ENCODE measurements around the gene HEMK1.

Gene HEMK1

DNA sequence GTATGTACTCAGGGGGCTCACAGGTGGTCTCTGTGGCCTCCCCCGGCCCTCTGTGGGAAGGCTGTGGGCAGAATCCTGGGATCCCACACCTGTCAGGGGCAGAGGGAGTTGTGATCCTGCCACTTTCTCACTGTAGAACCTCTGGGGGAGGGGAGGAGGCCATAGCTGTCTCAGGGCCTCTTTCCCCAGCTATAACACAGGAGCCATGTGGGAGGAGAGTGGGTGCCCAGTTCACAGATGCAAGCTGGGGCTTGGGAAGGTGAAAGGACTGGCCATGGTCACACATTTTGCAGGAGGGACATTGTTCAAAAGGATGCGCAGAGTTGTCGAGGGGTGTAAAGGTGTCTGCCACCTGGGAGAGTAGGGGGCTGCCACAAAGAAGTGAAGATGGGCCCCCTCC, 59.3 kb downstream of the HEMK1 start:
- no peak for TF ChIP-seq Cebpa-rat (IDR thresholded peaks at IDR 0.05)
- Histone ChIP-seq H3K9ac (peak overlapping the region in 2 of 11 experiments; percentile 51 to 53; a peak in 3 of 22 replicates), H3K27me3 (no peaks in the 10 kb centered on the region), H4K20me1 (peaks cover 74 to 100% (median 99%) of the 10 kb centered on the region in 11 experiments), H3K27ac (peak overlapping the region in 4 of 11 experiments; percentile 53 to 86 (median 60); a peak in 6 of 22 replicates), H3K4me1 (peaks cover 81 to 100% (median 95%) of the 10 kb centered on the region in 10 experiments), H3K4me2 (peak overlapping the region in 6 of 11 experiments; percentile 0 to 98 (median 90); a peak in 9 of 22 replicates), H3K4me3 (no peak overlapping the region; a peak in 1 of 20 replicates), H3K36me3 (peaks cover 0 to 60% (median 28%) of the 10 kb centered on the region in 11 experiments; a peak in 17 of 22 replicates), H3K9me3 (replicated peaks in 1 of 11) (no peaks in the 10 kb centered on the region)

DNA sequence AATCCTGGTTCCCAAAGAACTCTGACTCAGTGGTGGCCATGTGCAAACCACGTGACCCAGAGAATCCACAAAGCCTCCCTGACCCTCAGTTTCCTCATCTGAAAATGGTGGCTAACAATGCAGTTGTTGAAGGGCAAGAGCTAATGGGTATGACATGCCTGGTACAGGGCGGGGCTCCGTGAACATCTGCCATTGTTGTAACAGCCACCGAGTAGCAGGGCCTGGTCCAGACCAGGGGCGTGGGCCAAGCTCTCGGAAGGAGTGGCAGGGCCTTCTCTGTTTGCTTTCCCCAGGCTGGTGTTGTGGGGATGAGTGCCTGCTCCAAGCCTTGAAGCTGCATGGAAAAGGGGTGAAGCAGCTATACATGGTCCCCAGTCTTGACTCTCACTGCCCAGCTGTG, 61.1 kb downstream of the HEMK1 start:
- H3K27ac ChIP-seq, result peak overlapping the region in 1 of 11 experiments; percentile 12; a peak in 1 of 22 replicates
- TF ChIP-seq Cebpa-rat (IDR thresholded peaks at IDR 0.05), result no peak
- no peak overlapping the region for H3K4me3 ChIP-seq
- peaks cover 7 to 71% (median 35%) of the 10 kb centered on the region in 11 experiments; a peak in 17 of 22 replicates for H3K36me3 ChIP-seq
- peaks cover 69 to 100% (median 85%) of the 10 kb centered on the region in 10 experiments for H3K4me1 ChIP-seq
- peak overlapping the region in 1 of 11 experiments; percentile 33; a peak in 2 of 22 replicates for H3K9ac ChIP-seq
- no peaks in the 10 kb centered on the region for H3K9me3 ChIP-seq (replicated peaks in 1 of 11)
- peak overlapping the region; percentile 10 to 98 (median 62) for H3K4me2 ChIP-seq
- no peaks in the 10 kb centered on the region for H3K27me3 ChIP-seq
- H4K20me1 ChIP-seq, result peaks cover 65 to 100% (median 99%) of the 10 kb centered on the region in 11 experiments

DNA sequence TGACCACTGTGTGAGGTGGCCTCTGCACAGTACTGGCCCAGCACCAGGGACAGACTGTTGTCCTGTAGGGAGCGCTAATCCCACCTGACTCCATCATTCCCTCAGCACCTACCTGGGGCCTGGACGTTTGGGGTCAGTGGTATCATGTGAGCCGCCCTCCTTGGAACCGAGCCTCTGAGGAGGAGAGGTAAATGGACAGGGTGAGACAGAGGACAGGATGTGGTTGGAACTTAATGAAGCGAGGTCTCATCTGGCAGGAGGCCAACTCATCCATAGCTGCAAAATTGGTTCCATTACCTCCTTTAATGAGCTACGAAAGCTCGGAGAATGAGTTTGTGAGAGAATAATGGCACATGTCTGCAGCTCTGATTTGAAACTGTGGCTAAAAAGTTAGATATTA, 61.6 kb downstream of the HEMK1 start:
- TF ChIP-seq Cebpa-rat (IDR thresholded peaks at IDR 0.05), result no peak
- peaks cover 66 to 100% (median 84%) of the 10 kb centered on the region in 10 experiments for H3K4me1 ChIP-seq
- peak overlapping the region; percentile 10 to 98 (median 62) for H3K4me2 ChIP-seq

DNA sequence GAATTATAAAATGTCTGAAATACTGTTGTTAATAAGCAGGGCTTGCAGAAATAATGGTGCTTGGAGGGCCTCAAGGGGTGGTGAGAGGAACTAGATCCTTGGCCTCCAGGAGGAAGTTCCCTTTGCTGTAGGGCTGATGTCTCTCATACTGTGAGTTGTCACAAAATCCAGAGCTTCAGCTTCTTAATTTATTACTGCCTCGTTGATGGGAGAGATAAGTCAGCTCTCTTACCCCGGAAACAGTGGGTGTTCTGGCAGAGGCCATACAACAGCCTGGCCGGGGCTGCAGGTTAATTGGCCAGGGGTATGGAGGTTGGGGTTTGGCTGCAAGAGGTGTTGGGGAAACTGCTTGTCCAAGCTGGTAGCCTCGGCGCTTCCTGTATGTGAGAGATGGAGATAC, 63.1 kb downstream of the HEMK1 start:
- TF ChIP-seq Cebpa-rat (IDR thresholded peaks at IDR 0.05), result no peak
- H3K36me3 ChIP-seq, result peaks cover 7 to 73% (median 36%) of the 10 kb centered on the region in 11 experiments; a peak in 16 of 22 replicates
- H3K9ac ChIP-seq, result peak overlapping the region in 1 of 11 experiments; percentile 5; a peak in 2 of 22 replicates
- peak overlapping the region; percentile 2 to 98 (median 68); a peak in 19 of 22 replicates for H3K4me2 ChIP-seq
- peaks cover 59 to 100% (median 98%) of the 10 kb centered on the region in 11 experiments for H4K20me1 ChIP-seq
- no peak overlapping the region for H3K4me3 ChIP-seq
- H3K27ac ChIP-seq, result peak overlapping the region in 9 of 11 experiments; percentile 2 to 54 (median 29); a peak in 10 of 22 replicates
- H3K4me1 ChIP-seq, result peaks cover 57 to 97% (median 80%) of the 10 kb centered on the region in 10 experiments
- no peaks in the 10 kb centered on the region for H3K9me3 ChIP-seq (replicated peaks in 1 of 11)
- no peaks in the 10 kb centered on the region for H3K27me3 ChIP-seq

More for the DNA sequence above, 61.6 kb downstream of the HEMK1 start:
- Histone ChIP-seq H3K27me3 (no peaks in the 10 kb centered on the region), H3K9me3 (replicated peaks in 1 of 11) (no peaks in the 10 kb centered on the region), H3K4me3 (no peak overlapping the region), H3K9ac (peak overlapping the region in 2 of 11 experiments; percentile 21 to 27; a peak in 2 of 22 replicates), H4K20me1 (peaks cover 62 to 100% (median 99%) of the 10 kb centered on the region in 11 experiments), H3K27ac (peak overlapping the region in 1 of 11 experiments; percentile 12; a peak in 1 of 22 replicates), H3K36me3 (peaks cover 7 to 73% (median 36%) of the 10 kb centered on the region in 11 experiments; a peak in 17 of 22 replicates)

DNA sequence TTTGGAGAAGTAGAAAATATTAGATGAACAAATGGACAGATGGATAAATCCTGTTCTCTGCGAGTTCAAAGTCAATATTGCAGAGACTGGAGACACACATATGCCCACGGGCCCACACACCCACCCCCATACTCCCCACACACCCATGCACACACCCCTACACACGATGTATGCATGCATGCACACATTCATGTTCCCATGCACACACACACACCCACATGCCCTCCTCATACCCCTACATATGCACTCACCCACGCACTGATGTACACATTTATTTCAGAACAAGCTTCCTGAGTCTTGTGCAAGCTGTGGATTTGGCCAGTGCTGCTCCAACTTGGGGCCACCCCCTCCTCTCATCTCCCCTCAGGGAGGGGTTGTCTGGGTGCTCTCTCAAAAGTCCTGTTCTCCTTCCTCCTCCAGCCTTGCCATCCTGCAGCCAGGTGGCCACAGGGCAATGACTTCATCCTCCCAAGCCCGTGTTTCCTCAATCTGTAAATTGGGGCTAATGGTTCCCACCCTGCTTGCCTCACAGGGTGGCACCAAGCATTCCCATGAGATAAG, 64.0 kb downstream of the HEMK1 start:
- Histone ChIP-seq H3K4me1 (peaks cover 50 to 94% (median 71%) of the 10 kb centered on the region in 10 experiments), H3K9me3 (replicated peaks in 1 of 11) (no peaks in the 10 kb centered on the region), H3K4me2 (peak overlapping the region; percentile 16 to 98 (median 68); a peak in 21 of 22 replicates), H3K27me3 (no peaks in the 10 kb centered on the region), H3K9ac (peak overlapping the region in 3 of 11 experiments; percentile 24 to 60 (median 30); a peak in 2 of 22 replicates), H3K4me3 (no peak overlapping the region; a peak in 1 of 20 replicates), H4K20me1 (peaks cover 60 to 100% (median 98%) of the 10 kb centered on the region in 11 experiments), H3K36me3 (peaks cover 7 to 81% (median 30%) of the 10 kb centered on the region in 11 experiments; a peak in 16 of 22 replicates), H3K27ac (peak overlapping the region in 6 of 11 experiments; percentile 2 to 55 (median 40); a peak in 8 of 22 replicates)
- TF ChIP-seq Cebpa-rat (IDR thresholded peaks at IDR 0.05), result no peak; a peak in 1 of 22 replicates

DNA sequence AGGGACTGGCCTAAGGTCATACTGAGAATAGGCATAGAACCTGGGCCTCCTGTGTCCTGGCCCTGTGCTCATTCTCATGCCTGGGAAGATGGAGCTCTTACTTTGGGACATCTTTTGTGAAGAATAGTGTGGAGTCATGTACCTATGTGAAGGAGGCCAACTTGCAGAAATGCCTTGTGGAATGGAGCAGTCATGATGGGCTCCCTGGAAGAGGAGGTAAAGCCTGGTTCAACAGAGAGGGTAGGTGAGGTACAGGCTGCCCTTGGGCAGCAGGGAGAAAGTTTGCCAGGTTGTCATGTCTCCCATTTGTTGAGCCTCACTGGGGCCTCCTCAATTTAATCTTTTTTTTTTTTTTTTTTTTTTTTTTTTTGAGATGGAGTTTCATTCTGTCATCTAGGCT, 65.7 kb downstream of the HEMK1 start:
- no peak for TF ChIP-seq Cebpa-rat (IDR thresholded peaks at IDR 0.05)
- no peak overlapping the region for H3K4me3 ChIP-seq
- peaks cover 47 to 79% (median 60%) of the 10 kb centered on the region in 10 experiments for H3K4me1 ChIP-seq
- H3K27me3 ChIP-seq, result no peaks in the 10 kb centered on the region
- peaks cover 6 to 82% (median 33%) of the 10 kb centered on the region in 11 experiments; a peak in 18 of 22 replicates for H3K36me3 ChIP-seq
- peak overlapping the region in 2 of 11 experiments; percentile 18 to 45; a peak in 3 of 22 replicates for H3K4me2 ChIP-seq
- peaks cover 73 to 100% (median 99%) of the 10 kb centered on the region in 11 experiments for H4K20me1 ChIP-seq
- H3K9me3 ChIP-seq (replicated peaks in 1 of 11), result no peaks in the 10 kb centered on the region
- no peak overlapping the region for H3K27ac ChIP-seq
- H3K9ac ChIP-seq, result no peak overlapping the region

DNA sequence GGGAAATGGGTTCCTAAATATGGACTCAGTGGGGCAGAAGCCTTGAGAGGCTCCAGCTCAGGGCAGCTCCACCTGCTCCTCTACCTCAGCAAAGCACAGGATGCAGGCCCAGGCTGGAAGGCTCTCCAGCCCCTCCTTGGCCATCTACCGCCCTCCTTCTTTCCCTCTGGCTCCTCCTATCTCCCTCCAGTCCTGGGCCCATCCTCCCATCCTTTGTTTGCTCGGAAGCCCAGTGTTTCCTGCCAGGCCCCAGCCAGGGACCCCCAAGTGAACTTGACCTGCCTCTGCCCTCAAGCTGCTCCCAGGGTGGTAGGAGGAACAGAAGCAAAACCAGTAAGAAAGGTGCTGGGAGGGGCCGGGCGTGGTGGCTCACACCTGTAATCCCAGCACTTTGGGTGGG, 67.7 kb downstream of the HEMK1 start:
- no peaks in the 10 kb centered on the region for H3K27me3 ChIP-seq
- H3K4me2 ChIP-seq, result peak overlapping the region in 3 of 11 experiments; percentile 8 to 45 (median 23); a peak in 2 of 22 replicates
- H3K27ac ChIP-seq, result no peak overlapping the region
- H3K4me3 ChIP-seq, result no peak overlapping the region
- H3K4me1 ChIP-seq, result peaks cover 29 to 59% (median 41%) of the 10 kb centered on the region in 10 experiments
- H3K36me3 ChIP-seq, result peaks cover 25 to 82% (median 43%) of the 10 kb centered on the region in 11 experiments; a peak in 21 of 22 replicates
- TF ChIP-seq Cebpa-rat (IDR thresholded peaks at IDR 0.05), result no peak
- H3K9me3 ChIP-seq (replicated peaks in 1 of 11), result no peaks in the 10 kb centered on the region
- peaks cover 58 to 100% (median 95%) of the 10 kb centered on the region in 11 experiments for H4K20me1 ChIP-seq
- H3K9ac ChIP-seq, result peak overlapping the region in 1 of 11 experiments; percentile 45; a peak in 1 of 22 replicates

DNA sequence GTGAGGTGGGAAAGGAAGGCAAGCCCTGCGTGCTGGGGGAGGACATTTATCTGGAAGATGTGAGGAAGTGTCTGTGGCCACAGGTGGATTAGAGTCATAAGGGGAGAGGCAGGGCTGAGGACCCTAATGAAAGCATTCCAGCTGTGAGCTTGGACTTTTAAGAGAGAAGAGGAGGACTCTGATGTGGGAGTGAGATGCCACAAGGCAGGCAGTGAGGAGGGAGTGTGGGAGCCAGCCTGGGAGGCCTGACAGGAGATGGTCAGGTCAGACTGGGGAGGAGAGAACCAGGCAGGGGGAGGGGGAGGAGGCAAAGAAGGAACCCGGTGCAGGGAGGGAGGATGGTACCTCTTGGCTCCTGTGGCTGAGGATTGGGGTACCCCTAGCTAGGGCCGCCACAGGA, 68.6 kb downstream of the HEMK1 start:
- no peaks in the 10 kb centered on the region for H3K27me3 ChIP-seq
- TF ChIP-seq Cebpa-rat (IDR thresholded peaks at IDR 0.05), result no peak
- no peak overlapping the region; a peak in 1 of 22 replicates for H3K9ac ChIP-seq
- peaks cover 20 to 50% (median 31%) of the 10 kb centered on the region in 10 experiments for H3K4me1 ChIP-seq
- H3K9me3 ChIP-seq (replicated peaks in 1 of 11), result no peaks in the 10 kb centered on the region
- no peak overlapping the region for H3K27ac ChIP-seq
- no peak overlapping the region for H3K4me3 ChIP-seq
- H4K20me1 ChIP-seq, result peaks cover 50 to 100% (median 85%) of the 10 kb centered on the region in 11 experiments
- H3K4me2 ChIP-seq, result no peak overlapping the region; a peak in 1 of 22 replicates
- H3K36me3 ChIP-seq, result peaks cover 31 to 92% (median 52%) of the 10 kb centered on the region in 11 experiments; a peak in 21 of 22 replicates

DNA sequence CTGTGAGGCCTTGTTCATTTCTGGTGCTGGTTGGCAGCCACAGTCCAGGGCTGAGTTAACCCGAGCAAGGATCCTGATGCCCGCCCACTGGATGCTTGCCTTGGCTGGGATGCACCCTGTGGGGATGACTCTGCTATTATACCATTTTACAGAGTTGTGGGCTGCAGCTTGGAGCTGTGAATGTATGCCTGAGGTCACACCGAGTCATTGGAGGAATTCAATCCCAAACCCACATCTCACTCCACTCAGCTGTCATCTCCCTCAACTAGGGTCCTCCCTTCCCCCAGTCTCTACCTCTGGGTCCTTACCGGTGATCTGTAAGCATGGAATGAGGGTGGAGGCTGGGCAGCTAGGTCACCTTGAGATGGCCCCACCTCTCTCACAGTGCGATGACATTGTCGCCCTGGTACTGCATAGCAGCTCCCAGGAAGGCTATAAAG, 69.8 kb downstream of the HEMK1 start:
- Histone ChIP-seq H3K27me3 (no peaks in the 10 kb centered on the region), H3K9me3 (replicated peaks in 1 of 11) (no peaks in the 10 kb centered on the region), H3K9ac (no peak overlapping the region), H3K36me3 (peaks cover 42 to 95% (median 64%) of the 10 kb centered on the region in 11 experiments), H4K20me1 (peaks cover 38 to 100% (median 78%) of the 10 kb centered on the region in 11 experiments), H3K4me1 (peaks cover 8 to 38% (median 20%) of the 10 kb centered on the region in 10 experiments), H3K27ac (no peak overlapping the region), H3K4me3 (no peak overlapping the region), H3K4me2 (no peak overlapping the region)
- TF ChIP-seq Cebpa-rat (IDR thresholded peaks at IDR 0.05), result no peak

Measured in BLaER1 treated with 17β-estradiol and CSF1 and Interleukin-3, amounts not matched to agents 10 nM and 100 nM (cell line).